NOMO-1 (cell line): ENCODE data around the gene ZP3.
"Not testable (repeated sequence)": the region's sequence is repeated elsewhere in the genome, so short reads cannot be mapped to it uniquely, and the experiment has no call there.

ENCODE experiments used
- DNase-seq, 2 experiments: peaks; one replicate each; lab custom pipeline; 2025; ENCODE audit not compliant: unreplicated experiment in 2 of 2; lab: John Stamatoyannopoulos, UW

The ZP3 gene

GRCh38 chr7:76480403-76481253, 55.9 kb downstream of the ZP3 start:
- not testable (repeated sequence) for DNase-seq

GRCh38 chr7:76482660-76483059, 57.9 kb downstream of the ZP3 start:
- not testable (repeated sequence) for DNase-seq

GRCh38 chr7:76483081-76483480, 58.3 kb downstream of the ZP3 start:
- DNase-seq: not testable (repeated sequence)

- DNase-seq: not testable (repeated sequence)
These were observed 59.7 kb downstream of the ZP3 start for GRCh38 chr7:76484456-76484855.

GRCh38 chr7:76485822-76486610, 61.3 kb downstream of the ZP3 start:
- DNase-seq: not testable (repeated sequence)

- not testable (repeated sequence) for DNase-seq
These were observed 61.9 kb downstream of the ZP3 start for GRCh38 chr7:76486618-76487017.

GRCh38 chr7:76487969-76488368, 63.2 kb downstream of the ZP3 start:
- DNase-seq: not testable (repeated sequence)
